HepG2 (cell line): Measurements from ENCODE around the gene SIGLEC8. TPM values are rescaled to one million over a fixed set of nuclear protein-coding genes. Genes with fewer than 3 reads are reported as not detected.
A peak's percentile ranks its signal among the peaks of the same experiment; 100 is the strongest.

Experiments
- CAMTA2 ChIP-seq: sonication (generic); formaldehyde crosslinking; IDR thresholded peaks from 2 replicates; pipeline ENCODE4 v1.4.0; 2020; ENCODE audit warnings: mild to moderate bottlenecking, missing genetic modification reagents, borderline replicate concordance
- GABPA ChIP-seq, 2 experiments: IDR thresholded peaks; 2 replicates each; pipeline ENCODE4 v1.6.1; 2011 to 2016; ENCODE audit warnings: low read depth in 2 of 2, low read length in 1 of 2, missing biosample characterization in 1 of 2, missing genetic modification characterization in 1 of 2
- GLI4 ChIP-seq: sonication (generic); formaldehyde crosslinking; IDR thresholded peaks from 2 replicates; pipeline ENCODE4 v1.5.1; 2020; ENCODE audit warnings: missing genetic modification reagents, mild to moderate bottlenecking, moderate library complexity, borderline replicate concordance
- HCFC1 ChIP-seq: fragments of 150-350 bp; IDR thresholded peaks from 2 replicates; pipeline ENCODE4 v1.6.1; 2014; ENCODE audit warnings: low read depth, low read length
- KLF16 ChIP-seq, 2 experiments: sonication (generic) in 1 of 2; formaldehyde crosslinking in 1 of 2; IDR thresholded peaks; 2 replicates each; pipeline versions ENCODE4 v1.6.1 to v1.8.0; 2016 to 2023; ENCODE audit warnings: missing genetic modification reagents in 2 of 2, missing compliant biosample characterization in 1 of 2
- KLF6 ChIP-seq: IDR thresholded peaks from 2 replicates; pipeline ENCODE4 v1.8.0; 2016; ENCODE audit warnings: missing biosample characterization, missing genetic modification reagents
- MZF1 ChIP-seq: sonication (generic); formaldehyde crosslinking; IDR thresholded peaks from 2 replicates; pipeline ENCODE4 v1.8.1; 2023; ENCODE audit warnings: mild to moderate bottlenecking, missing genetic modification reagents, borderline replicate concordance
- PTBP1 ChIP-seq: fragments of 200-400 bp; formaldehyde crosslinking; IDR thresholded peaks from 2 replicates; pipeline ENCODE4 v1.6.1; 2018; ENCODE audit warnings: low read length, low read depth; ENCODE audit not compliant: poor library complexity, severe bottlenecking
- SALL2 ChIP-seq: sonication (generic); formaldehyde crosslinking; IDR thresholded peaks from 2 replicates; pipeline ENCODE4 v1.8.1; 2023; ENCODE audit warnings: mild to moderate bottlenecking, missing genetic modification reagents, inconsistent platforms
- SMAD9 ChIP-seq: sonication (generic); formaldehyde crosslinking; IDR thresholded peaks from 2 replicates; pipeline ENCODE4 v1.5.1; 2020; ENCODE audit warnings: mild to moderate bottlenecking, missing genetic modification reagents
- SMARCC2 ChIP-seq: fragments of 450-650 bp; IDR thresholded peaks from 2 replicates; pipeline ENCODE4 v1.6.1; 2017; ENCODE audit warnings: antibody characterized with exemption, mild to moderate bottlenecking
- TARDBP ChIP-seq: sonication (generic); formaldehyde crosslinking; IDR thresholded peaks from 2 replicates; pipeline ENCODE4 v1.8.0; 2022; ENCODE audit warnings: mild to moderate bottlenecking, missing genetic modification reagents
- TEAD2 ChIP-seq: sonication (generic); formaldehyde crosslinking; IDR thresholded peaks from 2 replicates; pipeline ENCODE4 v1.9.0; 2021; ENCODE audit warnings: missing genetic modification reagents
- ZBED4 ChIP-seq: sonication (generic); formaldehyde crosslinking; IDR thresholded peaks from 2 replicates; pipeline ENCODE4 v1.4.0; 2020; ENCODE audit warnings: missing genetic modification reagents, borderline replicate concordance
- ZBTB25 ChIP-seq: IDR thresholded peaks from 2 replicates; pipeline ENCODE4 v1.6.1; 2018; ENCODE audit warnings: missing genetic modification reagents
- ZEB1 ChIP-seq: IDR thresholded peaks from 2 replicates; pipeline ENCODE4 v1.6.1; 2012; ENCODE audit warnings: mild to moderate bottlenecking, low read depth, inconsistent platforms; ENCODE audit not compliant: insufficient replicate concordance
- ZGPAT ChIP-seq: IDR thresholded peaks from 2 replicates; pipeline ENCODE4 v1.6.1; 2016; ENCODE audit warnings: mild to moderate bottlenecking
- ZNF101 ChIP-seq: sonication (generic); formaldehyde crosslinking; IDR thresholded peaks from 2 replicates; pipeline ENCODE4 v1.4.0; 2020; ENCODE audit warnings: mild to moderate bottlenecking, low read depth, missing genetic modification reagents, borderline replicate concordance
- ZNF337 ChIP-seq: sonication (generic); formaldehyde crosslinking; IDR thresholded peaks from 2 replicates; pipeline ENCODE4 v1.5.1; 2020; ENCODE audit warnings: missing genetic modification reagents, low read depth, mild to moderate bottlenecking, borderline replicate concordance
- ZNF577 ChIP-seq: sonication (generic); formaldehyde crosslinking; IDR thresholded peaks from 2 replicates; pipeline ENCODE4 v1.4.0; 2020; ENCODE audit warnings: mild to moderate bottlenecking, low read depth, missing genetic modification reagents, borderline replicate concordance
- ZNF746 ChIP-seq: sonication (generic); formaldehyde crosslinking; IDR thresholded peaks from 2 replicates; pipeline ENCODE4 v1.8.0; 2022; ENCODE audit warnings: mild to moderate bottlenecking, missing genetic modification reagents
- ZNF775 ChIP-seq: sonication (generic); formaldehyde crosslinking; IDR thresholded peaks from 2 replicates; pipeline ENCODE4 v1.4.0; 2020; ENCODE audit warnings: missing genetic modification reagents, mild to moderate bottlenecking, moderate library complexity, borderline replicate concordance
- ZNF788 ChIP-seq: sonication (generic); formaldehyde crosslinking; IDR thresholded peaks from 2 replicates; pipeline ENCODE4 v1.5.0; 2020; ENCODE audit warnings: mild to moderate bottlenecking, missing genetic modification reagents, borderline replicate concordance
- ZNF816 ChIP-seq: sonication (generic); formaldehyde crosslinking; IDR thresholded peaks from 2 replicates; pipeline ENCODE4 v1.8.0; 2022; ENCODE audit warnings: missing genetic modification reagents, mild to moderate bottlenecking, borderline replicate concordance
- ZNF891 ChIP-seq: sonication (generic); formaldehyde crosslinking; IDR thresholded peaks from 2 replicates; pipeline ENCODE4 v1.5.0; 2020; ENCODE audit warnings: mild to moderate bottlenecking, missing genetic modification reagents
- polyA plus RNA-seq, 8 experiments: library from polyadenylated mRNA; depleted of rRNA in 3 of 8; stranded (reverse) in 7 of 8; unstranded in 1 of 8; fragments of >200 nt; fragmentation: Illumina TruSeq in 4 of 8; extraction: Trizol in 4 of 8; gene quantifications; 2 replicates each; pipeline versions ENCODE4 v1.2.1 to v1.2.3, GENCODE V29; 2011 to 2016; ENCODE audit warnings: low read depth in 4 of 8, missing spikeins in 1 of 8, mixed read lengths in 1 of 8; ENCODE audit not compliant: insufficient read depth in 1 of 8
- total RNA-seq, 5 experiments: library from RNA; depleted of rRNA; stranded (reverse); fragments of >200 nt; fragmentation: Illumina TruSeq; extraction: Trizol; gene quantifications; 2 replicates each; pipeline ENCODE4 v1.2.3, GENCODE V29; 2016; ENCODE audit warnings: low read depth in 1 of 5

Gene SIGLEC8
- total and polyA plus RNA-seq, 2 of the 13 experiments (the other 11 are each of a cell fraction or from before 2014, with no cell fraction given): not detected

- TF ChIP-seq ZBED4 (CRISPR knock-in tag) (no peak), ZBTB25 (CRISPR knock-in tag) (no peak), KLF6 (CRISPR knock-in tag) (no peak), CAMTA2 (CRISPR knock-in tag) (no peak), SMAD9 (CRISPR knock-in tag) (no peak), ZNF775 (no peak), KLF16 (CRISPR knock-in tag; IDR thresholded peaks at IDR 0.05) (no peak), PTBP1 (no peak), GABPA (IDR thresholded peaks at IDR 0.05; ENCODE audit: low read depth, low read length) (no peak), GABPA (CRISPR knock-in tag; IDR thresholded peaks at IDR 0.05; ENCODE audit: low read depth) (no peak), ZNF816 (no peak), ZNF577 (CRISPR knock-in tag) (no peak), ZNF337 (no peak), ZEB1 (no peak), MZF1 (CRISPR knock-in tag) (no peak), ZNF891 (CRISPR knock-in tag) (no peak), ZNF788 (no peak), SALL2 (no peak), TEAD2 (no peak), HCFC1 (no peak), TARDBP (peak; percentile 39; the same call in 1 of the 2 replicates), ZGPAT (0 out of 2 replicates have a peak, but pooled peaks have one; percentile 21), SMARCC2 (no peak), ZNF746 (CRISPR knock-in tag) (no peak), GLI4 (CRISPR knock-in tag) (no peak), ZNF101 (no peak)
These were observed 50.6 kb downstream of the SIGLEC8 start (continued) for GRCh38 chr19:51407511-51408131.
